GM03348 (cell line): Measurements from ENCODE around the gene NDOR1.
"Not testable (repeated sequence)": the region's sequence is repeated elsewhere in the genome, so short reads cannot be mapped to it uniquely, and the experiment has no call there.

Experiments
- DNase-seq: peaks from one replicate; pipeline ENCODE4 v3.0.0; 2012; ENCODE audit warnings: low spot score

NDOR1 gene

DNA sequence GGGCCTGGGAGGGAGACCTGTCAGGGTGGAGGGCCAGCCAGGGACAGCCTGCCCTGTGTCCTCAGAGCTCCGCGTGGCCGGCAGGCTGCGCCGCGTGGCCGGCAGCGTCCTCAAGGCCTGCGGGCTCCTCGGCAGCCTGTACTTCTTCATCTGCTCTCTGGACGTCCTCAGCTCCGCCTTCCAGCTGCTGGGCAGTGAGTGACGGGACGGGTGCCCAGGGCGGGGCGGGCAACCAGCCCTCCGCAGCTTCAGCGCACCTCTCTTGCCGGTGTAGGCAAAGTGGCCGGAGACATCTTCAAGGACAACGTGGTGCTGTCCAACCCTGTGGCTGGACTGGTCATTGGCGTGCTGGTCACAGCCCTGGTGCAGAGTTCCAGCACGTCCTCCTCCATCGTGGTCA lies 27.0 kb downstream of the NDOR1 start:
- no peak for DNase-seq

DNA sequence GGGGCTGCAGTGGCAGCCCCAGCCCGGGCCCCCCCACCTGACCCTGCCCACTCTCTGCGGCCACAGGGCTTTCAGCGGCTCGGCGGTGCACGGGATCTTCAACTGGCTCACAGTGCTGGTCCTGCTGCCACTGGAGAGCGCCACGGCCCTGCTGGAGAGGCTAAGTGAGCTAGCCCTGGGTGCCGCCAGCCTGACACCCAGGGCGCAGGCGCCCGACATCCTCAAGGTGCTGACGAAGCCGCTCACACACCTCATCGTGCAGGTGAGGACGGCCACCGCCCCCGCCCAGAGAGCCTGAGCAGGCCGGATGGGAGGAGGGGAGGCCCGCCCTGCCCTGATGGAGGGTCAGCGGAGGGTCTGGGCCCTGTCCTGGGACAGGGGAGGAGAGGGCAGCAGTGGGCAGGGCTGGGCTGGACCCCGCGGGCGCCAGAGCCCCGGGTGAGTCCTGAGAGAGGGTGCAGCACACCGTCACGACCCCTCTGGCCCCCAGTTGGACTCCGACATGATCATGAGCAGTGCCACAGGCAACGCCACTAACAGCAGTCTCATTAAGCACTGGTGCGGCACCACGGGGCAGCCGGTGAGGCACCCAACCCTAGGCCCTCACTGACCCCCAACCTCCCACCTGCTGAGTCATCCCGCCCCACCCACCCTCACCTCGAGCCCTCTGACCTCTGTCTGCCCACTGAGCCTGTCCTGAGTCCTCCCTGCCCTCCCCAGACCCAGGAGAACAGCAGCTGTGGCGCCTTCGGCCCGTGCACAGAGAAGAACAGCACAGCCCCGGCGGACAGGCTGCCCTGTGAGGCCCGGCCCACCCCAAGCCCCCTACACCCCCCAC lies 27.9 kb downstream of the NDOR1 start:
- DNase-seq, result no peak

DNA sequence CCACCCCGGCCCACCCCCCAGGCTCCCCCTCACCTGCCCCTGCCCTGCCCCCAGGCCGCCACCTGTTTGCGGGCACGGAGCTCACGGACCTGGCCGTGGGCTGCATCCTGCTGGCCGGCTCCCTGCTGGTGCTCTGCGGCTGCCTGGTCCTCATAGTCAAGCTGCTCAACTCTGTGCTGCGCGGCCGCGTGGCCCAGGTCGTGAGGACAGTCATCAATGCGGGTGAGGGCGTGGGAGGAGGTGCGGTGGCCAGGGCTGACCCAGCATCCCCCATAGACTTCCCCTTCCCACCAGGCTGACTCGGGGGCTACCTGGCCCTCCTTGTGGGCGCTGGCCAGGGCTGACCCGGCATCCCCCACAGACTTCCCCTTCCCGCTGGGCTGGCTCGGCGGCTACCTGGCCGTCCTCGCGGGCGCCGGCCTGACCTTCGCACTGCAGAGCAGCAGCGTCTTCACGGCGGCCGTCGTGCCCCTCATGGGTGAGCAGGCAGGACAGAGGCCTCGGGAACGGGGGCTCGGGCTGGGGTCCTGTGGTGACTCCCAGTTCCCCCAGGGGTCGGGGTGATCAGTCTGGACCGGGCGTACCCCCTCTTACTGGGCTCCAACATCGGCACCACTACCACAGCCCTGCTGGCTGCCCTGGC lies 28.7 kb downstream of the NDOR1 start:
- DNase-seq, result no peak

DNA sequence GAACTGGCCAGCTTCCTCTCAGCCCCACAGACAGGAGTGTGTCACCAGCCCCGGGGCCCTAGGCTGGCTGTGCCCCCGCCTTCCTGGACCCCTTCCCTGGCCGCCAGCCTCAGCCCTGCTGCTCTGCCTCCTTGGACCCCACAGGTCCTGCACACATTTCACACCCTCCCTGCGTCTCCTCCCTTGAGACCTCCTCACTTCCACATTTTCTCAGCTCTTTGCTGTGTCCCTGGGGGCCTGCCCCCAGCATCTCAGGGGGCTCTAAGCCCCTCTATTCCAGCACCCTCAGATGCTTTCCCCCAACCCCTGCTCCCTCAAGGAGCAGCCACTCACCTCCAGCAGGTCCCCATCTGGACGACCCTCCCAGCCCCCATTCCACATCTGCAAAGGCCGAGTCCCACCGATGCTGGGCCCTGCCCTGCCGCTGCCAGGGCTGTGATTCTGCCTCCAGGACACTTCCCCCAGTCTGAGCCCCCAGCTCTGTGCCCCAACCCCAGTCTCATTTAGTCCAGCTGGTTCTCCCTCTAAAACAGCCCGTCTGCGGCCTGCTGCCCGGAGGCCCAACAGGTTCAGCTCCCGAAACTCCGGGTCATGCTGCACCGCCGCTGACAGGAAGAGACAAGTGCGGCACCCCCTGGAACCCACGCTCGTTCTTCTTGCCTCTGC lies 29.4 kb downstream of the NDOR1 start:
- no peak for DNase-seq

DNA sequence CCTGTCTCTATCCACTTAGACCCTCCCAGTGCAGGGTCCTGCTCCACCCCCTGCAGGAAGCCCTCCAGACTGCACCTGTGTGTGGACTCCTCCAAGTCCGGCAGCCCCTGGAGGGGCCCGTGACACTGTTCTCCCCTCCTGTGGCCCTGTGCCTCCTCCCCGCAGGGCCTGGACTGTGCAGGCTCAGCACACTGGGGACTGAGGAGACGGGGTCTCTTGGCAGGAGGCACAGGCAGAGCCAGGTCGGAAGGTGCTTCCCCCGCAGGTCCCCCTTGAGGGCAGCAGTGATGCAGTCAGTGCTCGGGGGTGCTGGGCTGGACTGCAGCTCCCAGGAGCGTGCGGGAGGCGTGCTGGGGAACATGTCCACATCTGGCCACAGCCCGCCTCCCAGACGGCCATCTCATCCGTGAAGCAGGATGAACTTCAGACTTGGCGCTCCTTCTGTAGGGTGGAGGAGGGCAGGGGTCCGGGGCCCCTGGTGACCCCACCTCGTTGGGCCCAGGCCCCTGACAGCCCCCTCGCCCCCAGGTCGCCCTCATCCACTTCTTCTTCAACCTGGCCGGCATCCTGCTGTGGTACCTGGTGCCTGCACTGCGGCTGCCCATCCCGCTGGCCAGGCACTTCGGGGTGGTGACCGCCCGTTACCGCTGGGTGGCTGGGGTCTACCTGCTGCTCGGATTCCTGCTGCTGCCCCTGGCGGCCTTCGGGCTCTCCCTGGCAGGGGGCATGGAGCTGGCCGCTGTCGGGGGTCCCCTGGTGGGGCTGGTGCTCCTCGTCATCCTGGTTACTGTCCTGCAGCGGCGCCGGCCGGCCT lies 30.1 kb downstream of the NDOR1 start:
- DNase-seq, result no peak

DNA sequence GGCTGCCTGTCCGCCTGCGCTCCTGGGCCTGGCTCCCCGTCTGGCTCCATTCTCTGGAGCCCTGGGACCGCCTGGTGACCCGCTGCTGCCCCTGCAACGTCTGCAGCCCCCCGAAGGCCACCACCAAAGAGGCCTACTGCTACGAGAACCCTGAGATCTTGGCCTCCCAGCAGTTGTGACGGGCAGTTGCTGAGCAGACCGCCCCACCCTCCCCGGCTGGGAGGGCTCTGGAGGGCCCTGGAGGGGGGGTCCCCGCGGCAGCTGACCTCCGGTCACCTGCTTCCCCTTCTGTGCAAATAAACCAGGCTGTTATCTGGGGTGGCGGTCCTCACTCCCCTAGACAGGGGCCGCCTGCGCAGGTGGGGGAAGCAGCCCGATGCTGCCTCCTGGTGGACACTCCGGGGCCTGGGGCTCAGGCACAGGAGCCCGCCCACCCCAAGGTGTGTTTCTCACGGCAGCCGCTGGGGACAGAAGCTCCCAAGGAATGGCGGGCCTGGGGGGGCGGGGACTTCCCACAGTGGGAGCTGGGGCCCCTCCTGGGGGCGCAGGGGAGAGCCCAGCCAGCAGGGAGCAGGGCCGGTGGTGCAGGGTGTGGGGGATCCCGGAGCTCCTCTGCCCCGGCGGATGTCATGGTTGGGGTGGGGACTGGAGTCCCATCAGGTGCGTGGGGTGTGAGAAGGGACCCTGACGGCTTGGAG lies 30.9 kb downstream of the NDOR1 start:
- DNase-seq, result peak; percentile 93

DNA sequence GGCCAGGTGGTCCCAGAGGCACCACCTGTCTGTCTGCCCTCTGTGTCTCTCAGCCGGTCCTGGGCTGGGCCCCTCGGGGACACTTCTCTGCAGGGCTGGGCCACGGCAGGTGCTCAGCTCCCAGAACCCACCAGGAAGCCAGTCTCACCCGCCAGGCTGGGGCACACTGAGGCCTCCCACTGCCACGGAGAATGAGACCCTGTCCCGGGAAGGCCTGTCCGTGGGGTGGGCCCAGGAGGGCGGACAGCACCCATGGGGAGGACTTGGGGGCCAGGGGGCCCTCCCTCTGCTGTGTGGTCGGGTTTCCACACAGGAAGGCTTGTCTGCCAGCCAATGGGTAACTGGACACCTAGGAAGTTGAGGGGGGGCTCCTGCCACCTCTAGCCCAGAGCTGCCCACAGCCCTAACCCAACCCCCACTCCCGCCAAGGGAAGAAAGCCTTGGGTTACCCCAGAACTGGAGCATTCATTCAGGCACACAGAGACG lies 31.5 kb downstream of the NDOR1 start:
- DNase-seq, result no peak

DNA sequence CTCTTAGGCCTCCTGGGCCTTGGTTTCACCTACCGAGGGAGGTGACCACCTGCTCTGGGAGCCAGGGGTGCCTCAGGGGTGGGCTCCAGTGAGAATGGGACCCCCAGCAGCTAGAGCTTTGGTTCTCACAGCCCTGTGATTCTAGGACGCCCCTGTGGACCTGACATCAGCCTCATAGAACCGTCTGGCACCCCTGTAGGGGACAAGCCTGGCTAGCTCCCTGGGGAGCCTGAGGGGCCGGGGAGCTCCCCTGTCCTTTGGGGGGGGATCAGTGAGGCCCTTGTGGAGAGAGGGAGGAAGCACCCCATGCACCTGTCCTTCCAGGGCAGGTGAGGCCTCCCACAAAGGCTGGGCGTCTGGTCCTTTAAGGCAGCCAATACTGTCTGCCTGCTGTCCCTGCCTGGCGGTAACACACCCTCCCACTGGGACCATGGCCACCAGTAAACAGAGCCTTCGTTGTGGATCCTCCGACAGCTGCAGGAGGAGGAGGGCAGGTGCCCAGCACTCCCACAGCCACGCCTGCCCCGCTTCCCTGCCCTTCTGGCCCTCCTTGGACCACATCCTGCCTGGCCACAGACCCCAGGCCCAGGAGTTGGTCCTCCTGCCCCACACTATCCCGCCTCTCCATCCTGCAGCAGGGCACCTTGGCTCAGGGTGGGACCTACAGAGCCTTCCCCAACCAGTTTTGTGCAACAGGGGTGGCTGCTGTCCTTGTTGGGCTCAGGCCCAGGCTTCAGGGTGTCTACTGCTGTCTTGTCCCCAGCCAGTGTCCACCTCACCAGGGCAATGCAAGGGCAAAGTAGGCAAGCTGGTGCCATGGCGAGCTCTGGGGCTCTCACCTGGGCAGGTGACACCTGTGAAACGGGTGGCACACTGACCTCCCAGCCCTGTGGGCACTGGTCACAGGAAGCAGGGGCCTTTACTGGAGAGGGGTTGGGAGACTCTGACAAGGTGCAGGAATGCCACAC lies 32.5 kb downstream of the NDOR1 start:
- DNase-seq, result no peak

DNA sequence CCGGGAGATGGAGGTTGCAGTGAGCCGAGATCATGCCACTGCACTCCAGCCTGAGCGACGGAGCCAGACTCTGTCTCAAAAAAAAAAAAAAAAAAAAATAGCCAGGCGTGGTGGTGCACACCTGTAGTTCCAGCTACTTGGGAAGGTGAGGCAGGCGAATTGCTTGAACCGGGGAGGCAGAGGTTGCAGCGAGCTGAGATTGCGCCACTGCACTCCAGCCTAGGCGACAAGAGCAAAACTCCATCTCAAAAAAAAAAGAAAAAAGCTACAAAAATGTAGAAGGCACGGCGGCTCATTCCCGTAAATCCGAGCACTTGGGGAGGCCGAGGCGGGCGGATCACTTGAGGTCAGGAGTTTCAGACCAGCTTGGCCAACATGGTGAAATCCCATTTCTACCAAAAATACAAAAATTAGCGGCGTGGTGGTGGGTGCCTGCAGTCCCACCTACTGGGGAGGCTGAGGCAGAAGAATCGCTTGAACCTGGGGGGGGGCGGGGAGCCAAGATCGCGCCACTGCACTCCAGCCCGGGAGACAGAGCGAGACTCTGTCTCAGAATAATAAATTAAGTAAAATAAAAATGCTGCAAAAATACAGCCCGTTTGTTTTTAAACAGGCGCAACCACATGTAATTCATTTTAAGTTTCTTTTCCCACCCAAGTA lies 34.2 kb downstream of the NDOR1 start:
- not testable (repeated sequence) for DNase-seq

DNA sequence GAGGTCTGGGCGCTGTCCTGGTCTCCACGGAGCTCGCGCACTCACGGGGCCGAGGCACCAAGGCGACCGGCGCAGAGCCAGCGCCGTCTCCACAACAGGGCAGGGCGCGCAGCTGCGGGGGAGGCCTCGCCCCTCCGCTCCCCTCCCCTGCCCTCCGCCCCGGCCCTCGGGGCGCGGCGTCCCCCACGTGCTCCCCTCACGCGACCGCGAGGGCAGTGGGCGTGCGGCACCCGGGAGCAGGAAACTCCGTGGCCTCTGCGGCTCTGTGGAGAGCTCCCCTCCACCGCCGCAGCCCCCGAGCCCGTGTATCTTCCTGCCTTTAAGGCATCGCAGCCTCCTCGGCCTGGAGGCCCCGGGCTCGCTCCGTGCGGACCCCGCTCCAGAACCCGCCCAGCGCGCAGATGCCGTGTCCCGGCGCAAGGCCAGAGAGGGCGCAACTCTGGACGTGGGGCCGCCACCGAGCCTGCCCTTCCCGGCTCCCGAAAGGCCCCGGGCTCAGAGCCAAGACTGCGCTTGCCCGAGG lies 34.9 kb downstream of the NDOR1 start:
- DNase-seq, result peak; percentile 86

DNA sequence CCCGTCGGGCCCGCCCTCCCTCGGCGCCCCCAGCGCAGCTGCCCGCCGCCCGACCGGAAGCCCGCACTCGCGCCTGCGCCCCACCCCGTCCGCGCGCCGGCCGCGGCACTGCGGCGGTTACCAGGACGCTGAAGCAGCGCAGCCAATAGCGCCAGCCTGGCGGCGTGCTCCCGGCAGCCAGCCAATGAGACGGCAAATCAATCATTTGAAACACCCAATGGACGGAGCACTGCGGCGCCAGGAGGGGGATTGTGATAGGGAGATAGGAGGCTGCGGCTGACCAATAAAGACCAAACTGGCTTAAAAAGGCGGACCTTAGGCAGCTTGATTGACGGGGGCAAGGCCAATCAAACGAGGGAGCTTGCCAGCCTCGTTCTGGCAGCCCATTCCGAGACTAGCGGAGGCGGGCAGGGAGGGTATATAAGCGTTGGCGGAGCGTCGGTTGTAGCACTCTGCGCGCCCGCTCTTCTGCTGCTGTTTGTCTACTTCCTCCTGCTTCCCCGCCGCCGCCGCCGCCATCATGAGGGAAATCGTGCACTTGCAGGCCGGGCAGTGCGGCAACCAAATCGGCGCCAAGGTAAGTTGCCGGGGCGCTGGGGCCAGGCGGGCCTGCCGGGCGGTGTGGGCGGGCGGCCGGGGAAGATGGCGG lies 35.5 kb downstream of the NDOR1 start, which contains the start of gene TUBB4B:
Gene TUBB4B (plus strand): TSS at position 447 of the 649 bp plus-strand sequence. CDS start 74 bp downstream, at position 521.
- peak; percentile 99 for DNase-seq

DNA sequence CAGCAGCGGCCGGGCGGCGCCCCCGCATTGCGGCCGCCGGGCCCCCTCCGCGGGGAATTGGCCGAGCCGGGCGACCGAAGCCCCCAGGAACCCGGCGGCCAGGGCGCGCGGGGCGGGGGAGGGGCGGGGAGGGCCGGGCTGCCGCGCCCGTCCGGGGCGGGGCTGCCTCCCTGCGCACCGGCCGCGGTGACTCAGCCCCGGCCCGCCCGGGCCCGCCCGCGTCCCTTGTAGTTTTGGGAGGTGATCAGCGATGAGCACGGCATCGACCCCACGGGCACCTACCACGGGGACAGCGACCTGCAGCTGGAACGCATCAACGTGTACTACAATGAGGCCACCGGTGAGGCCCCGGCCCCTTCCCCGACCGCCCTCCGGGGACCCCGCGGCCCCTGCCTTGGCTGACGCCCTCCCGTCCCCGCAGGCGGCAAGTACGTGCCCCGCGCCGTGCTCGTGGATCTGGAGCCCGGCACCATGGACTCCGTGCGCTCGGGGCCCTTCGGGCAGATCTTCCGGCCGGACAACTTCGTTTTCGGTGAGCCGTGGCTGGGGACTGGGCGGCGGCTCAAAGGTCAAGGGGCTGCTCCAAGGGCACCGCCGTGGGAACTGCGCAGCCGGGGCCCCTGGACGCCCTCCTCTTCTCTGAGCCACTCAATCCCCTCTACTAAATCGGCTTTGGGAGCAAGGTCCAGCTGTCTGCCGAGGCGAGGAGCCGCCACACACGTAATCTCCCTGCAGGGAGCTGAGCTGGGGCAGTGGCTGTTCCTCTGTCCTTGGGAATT lies 36.2 kb downstream of the NDOR1 start:
- peak; percentile 90 for DNase-seq

DNA sequence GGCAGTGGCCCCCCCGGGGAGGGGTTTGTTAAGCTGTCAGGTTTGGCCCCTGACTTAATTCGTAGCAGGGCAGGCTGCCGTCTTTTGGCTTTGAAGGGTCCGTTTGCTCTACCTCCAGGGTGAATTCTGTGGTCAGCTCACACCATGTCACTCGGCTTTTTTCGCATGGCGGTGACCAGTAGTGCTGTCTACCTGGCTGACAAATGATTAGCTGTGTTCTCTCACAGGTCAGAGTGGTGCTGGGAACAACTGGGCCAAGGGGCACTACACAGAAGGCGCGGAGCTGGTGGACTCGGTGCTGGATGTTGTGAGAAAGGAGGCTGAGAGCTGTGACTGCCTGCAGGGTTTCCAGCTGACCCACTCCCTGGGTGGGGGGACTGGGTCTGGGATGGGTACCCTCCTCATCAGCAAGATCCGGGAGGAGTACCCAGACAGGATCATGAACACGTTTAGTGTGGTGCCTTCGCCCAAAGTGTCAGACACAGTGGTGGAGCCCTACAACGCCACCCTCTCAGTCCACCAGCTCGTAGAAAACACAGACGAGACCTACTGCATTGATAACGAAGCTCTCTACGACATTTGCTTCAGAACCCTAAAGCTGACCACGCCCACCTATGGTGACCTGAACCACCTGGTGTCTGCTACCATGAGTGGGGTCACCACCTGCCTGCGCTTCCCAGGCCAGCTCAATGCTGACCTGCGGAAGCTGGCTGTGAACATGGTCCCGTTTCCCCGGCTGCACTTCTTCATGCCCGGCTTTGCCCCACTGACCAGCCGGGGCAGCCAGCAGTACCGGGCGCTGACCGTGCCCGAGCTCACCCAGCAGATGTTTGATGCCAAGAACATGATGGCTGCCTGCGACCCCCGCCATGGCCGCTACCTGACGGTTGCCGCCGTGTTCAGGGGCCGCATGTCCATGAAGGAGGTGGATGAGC lies 37.0 kb downstream of the NDOR1 start:
- no peak for DNase-seq

DNA sequence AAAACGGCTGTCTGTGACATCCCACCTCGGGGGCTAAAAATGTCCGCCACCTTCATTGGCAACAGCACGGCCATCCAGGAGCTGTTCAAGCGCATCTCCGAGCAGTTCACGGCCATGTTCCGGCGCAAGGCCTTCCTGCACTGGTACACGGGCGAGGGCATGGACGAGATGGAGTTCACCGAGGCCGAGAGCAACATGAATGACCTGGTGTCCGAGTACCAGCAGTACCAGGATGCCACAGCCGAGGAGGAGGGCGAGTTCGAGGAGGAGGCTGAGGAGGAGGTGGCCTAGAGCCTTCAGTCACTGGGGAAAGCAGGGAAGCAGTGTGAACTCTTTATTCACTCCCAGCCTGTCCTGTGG lies 37.7 kb downstream of the NDOR1 start:
- not testable (repeated sequence) for DNase-seq

DNA sequence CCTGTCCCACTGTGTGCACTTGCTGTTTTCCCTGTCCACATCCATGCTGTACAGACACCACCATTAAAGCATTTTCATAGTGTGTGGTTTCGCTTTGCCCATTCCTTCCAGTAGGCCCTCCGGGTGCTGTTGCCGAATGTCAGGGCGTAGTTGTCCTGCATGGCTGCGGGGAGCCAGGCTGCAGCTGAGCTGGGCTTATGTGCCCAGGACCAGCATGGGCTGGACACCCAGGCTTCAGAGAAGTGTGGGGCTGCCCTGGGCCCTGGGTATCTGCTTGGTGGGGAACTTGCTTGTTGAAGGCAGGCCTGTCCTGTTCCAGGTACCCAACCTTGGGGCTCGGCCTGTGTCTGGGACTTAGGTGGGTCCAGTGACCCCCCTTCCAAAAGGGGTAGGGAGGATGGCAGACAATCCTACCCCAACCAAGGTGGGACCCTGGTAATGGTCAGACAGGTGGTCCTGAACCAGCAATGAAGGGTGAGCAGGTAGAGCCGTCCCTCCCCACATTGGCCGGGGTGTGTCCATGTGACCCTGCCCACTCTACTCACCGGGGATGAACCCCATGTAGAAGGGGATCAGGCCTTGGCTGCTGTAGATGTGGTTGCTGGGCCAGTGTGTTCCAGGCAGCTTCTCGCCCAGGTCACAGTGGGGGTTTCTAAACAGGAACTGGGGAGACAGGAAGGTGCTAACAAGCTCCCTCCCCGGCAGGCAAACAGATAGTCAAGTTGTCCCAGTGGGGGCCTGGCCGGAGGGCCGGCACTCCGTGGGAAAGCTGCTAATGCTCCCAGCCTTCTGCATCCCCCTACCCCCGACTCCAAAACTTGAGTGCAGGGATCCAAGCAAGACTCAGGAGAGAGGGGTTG lies 38.4 kb downstream of the NDOR1 start:
- DNase-seq, result no peak
